Hindlimb muscle (tissue), 1 donor: ENCODE results near the gene TYMS. TPM values are rescaled to one million over a fixed set of nuclear protein-coding genes. Genes with fewer than 3 reads are reported as not detected.

ENCODE experiments used
- DNase-seq: peaks from one replicate; pipeline ENCODE4 v3.0.0-alpha.2; 2013
- polyA plus RNA-seq: library from polyadenylated mRNA; unstranded; fragments of 120-200 nt; gene quantifications from one replicate; pipeline ENCODE4 v1.2.1, GENCODE V29; 2013; ENCODE audit not compliant: insufficient read length

Gene TYMS
- polyA plus RNA-seq, 1 donor = 45.0 TPM

DNA sequence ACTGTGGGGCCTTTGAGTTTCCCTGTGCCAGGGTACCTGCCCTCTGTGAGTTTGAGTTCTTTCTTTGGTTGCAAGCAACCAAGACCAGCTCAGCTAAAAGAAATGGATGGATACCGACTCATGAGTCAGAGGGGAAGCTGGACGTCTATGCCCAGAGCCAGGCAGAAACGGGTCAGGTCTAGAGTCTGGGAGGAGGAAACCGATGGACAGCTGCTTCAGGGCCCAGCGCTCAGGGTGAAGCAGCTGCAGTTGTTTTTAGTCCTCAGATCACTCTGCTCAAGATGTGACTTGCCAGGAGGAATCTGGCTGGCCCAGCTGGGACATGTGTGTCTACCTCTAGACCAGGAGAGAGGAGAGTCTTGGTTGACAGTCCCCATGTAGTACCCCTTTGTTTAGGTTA lies 10.1 kb upstream of the TYMS start:
- DNase-seq = no peak

DNA sequence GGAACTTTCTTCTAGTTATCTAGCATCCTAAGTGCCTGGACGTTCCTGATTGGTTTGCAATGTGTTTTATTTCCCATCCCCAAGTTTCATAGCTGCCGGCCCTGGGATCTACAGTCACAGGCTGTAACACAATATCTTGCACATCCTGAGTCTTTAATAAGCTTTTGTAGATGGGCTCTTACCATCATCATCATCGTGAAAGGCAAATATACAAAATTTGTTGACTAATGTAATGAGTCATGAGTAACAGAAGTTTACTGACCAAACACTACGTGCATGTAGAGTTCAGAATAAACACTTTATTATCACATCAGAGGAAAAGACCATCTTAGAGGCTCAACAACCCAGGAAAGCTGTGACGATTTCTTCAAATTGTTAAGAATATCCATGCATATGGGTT lies 8.1 kb upstream of the TYMS start:
- DNase-seq = no peak

DNA sequence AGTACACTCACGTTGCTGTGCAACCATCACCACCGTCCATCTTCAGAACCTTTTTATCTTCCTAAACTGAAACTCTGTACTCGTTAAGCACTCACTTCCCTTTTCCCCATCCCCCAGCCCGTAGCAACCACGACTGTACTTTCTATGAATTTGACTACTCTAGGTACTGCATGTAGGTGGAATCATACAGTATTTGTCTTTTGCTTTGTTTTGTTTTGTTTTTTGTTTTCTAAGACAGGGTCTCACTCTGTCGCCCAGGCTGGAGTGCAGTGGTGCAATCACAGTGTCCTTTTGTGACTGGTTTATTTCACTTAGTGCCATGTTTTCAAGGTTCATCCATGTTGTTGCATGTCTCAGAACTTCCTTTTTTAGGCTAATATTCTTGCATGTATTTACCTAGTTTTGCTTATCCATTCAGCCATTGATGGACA lies 7.0 kb upstream of the TYMS start:
- DNase-seq = no peak

DNA sequence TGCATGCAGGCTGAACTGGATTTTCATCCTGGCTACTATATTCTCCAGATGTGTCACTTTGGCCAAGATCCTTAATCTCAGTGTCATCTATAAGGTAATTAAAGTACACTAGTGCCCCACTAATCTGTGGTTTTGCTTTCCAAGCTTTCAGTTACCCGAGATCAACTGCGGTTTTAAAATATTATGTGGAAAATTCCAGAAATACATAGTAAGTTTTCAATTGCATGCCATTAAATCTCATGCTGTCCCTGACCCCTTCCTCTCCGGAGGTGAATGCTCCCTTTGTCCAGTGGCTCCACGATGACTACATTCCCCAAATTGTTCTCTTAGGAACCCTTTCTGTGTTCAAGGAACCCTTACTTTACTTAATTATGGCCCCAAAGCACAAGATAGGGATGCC lies 5.3 kb upstream of the TYMS start:
- DNase-seq = no peak

DNA sequence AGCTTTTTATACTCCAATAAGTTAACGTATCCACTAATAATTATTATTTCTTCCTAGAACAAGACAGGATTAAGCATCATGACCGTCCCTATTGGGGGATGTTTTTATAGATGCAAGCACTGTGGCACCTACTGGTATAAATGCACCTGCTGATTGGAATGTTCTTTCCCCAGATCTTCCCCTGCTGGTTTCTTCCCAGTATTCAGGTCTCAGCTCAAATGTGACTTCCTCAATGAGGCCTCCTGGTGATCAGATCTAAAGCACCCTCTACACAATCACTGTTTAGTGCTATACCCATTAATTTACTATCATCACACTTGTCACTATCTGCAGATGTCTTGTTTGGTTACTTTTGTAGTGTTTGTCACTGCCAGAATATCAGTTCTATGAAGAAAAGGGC lies 3.9 kb upstream of the TYMS start:
- no peak for DNase-seq

DNA sequence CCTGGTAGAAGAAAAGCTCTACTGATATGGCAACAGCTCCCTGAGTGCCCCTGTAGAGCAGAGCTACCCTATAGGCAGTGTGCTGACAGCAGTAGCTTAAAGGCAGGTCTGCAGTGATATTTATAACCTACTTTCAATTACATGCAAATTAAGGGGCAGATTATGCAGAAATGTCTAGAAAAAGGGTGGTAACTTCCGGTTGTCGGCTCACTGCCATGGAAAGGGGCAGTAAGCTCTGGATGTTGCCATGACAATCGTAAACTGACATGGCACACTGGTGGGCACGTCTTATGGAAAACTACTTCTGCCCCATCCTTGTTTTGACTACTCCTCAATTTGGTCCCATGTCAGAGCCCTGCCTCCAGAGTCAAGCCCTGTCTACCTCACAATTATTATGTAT lies 2.9 kb upstream of the TYMS start:
- no peak for DNase-seq

DNA sequence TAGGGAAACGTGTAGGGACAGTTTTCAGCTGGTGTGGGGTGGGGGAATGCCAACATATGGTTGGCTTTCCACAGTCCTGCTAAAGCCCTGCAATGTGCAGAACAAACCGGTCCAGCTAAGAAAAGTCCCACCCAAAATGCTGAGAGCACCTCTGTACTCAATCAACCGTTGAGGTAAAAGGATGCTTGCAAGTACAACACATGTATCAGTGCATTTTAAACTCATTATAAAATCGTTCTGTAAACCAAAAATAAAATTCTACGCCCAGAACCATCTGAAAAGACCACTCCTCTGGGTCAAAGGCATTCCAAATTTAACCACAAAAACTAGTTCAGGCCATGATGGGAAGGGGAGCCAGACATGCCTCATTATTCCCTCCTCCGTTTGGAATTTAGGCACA lies 2.0 kb upstream of the TYMS start:
- no peak for DNase-seq

DNA sequence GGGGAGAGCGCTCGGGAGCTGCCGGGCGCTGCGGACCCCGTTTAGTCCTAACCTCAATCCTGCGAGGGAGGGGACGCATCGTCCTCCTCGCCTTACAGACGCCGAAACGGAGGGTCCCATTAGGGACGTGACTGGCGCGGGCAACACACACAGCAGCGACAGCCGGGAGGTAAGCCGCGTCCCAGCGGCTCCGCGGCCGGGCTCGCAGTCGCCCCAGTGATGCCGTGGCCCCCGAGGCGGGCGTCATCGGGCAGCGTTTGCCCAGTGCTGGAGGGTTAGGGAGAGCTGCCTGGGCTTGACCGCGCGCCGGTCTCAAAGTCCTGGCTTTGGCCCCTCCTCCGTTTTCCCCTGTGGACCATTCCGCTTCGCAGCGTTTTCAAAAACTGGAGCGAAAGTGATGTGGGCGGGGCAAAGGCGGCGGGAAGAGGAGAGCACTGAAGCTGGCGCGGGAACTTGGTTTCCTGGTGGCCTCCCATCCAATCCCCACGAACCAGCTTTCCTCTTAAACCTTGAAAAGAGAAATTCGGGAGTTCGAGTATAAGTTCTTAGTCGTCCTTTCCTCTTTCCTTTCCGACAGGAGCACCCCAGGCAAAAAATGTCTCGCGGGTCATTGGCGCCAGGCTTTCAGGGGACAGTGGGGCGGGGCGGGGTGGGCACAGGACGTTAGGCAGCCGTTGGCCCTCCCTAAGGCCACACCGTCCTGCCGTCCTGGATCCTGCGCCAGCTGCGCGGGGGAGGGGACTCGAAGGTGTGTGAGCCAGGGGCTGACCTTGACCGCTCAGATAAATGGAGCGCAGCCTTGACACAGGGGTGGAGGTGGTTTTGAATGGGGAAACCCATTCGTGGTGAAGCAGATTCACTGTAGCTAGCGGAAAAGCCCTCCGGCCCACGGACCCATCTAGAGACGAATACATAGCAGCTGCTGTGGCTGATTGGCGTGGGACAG lies 821 bp downstream of the TYMS start:
- DNase-seq = peak; percentile 93

DNA sequence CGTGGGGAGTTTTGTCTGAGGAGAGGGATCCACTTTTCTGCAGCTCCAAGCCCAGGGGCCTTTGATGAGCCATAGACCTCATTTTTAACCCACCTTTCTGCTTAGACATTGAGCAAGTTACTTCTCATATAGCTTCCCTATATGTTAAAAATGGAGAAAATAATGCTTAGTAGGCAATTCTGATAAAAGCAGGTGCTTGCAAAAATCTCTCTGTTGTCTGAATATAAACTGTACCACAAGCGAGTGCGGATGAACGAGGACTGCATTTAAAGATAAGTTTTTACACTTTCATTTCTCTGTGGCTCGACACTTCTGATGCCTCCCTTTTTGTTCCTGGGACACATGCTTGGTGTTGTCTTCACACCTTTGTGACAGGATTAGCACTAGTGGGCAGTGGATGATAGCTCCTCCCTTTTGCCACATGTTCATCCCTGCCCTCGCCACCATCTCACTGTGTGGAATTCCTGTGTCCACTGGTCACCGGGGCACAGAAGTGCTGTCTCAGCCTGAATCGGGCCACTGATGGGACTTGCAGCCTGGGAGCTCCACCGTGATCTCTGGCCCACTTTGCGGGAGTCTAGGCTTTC lies 1.6 kb downstream of the TYMS start:
- DNase-seq = no peak

DNA sequence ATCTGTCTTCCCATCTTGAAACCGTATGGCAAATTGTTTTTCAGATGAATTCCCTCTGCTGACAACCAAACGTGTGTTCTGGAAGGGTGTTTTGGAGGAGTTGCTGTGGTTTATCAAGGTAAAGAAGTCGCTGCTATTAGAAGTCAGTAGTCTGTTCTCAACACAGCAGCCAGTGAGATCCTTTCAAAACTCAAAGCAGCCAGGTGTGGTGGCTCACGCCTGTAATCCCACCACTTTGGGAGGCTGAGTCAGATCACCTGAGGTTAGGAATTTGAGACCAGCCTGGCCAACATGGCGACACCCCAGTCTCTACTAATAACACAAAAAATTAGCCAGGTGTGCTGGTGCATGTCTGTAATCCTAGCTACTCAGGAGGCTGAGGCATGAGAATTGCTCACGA lies 2.1 kb downstream of the TYMS start:
- DNase-seq = no peak

DNA sequence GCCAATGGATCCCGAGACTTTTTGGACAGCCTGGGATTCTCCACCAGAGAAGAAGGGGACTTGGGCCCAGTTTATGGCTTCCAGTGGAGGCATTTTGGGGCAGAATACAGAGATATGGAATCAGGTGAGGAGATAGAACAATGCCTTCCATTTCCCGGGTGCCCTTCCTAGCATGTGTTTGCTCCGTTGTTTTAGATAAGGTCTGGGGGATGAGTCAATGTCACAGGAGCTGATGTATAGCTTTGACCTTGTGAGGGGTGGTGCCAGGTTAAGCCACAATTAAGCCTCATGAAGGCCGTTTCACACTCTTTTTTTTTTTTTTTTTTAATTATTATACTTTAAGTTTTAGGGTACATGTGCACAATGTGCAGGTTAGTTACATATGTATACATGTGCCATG lies 4.7 kb downstream of the TYMS start:
- no peak for DNase-seq

DNA sequence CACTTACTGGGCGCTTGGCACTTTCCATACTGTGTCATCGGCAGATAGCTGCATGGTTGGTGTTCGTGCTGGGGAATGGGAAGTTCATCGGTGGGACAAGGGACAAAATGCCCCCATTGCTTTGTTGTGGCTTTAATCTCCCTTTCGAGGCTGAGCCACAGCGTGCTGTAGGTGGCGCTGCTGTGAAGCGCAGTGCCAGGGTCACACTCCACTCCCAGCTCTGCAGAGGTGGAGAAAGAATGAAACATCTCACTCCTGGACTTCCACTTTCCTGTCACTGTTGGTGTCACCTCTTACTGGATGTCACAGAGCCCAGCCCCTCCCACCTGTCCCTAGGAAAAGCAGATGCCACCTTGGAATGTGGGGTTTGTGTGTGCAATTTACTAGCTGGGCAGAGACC lies 8.7 kb downstream of the TYMS start:
- no peak for DNase-seq

DNA sequence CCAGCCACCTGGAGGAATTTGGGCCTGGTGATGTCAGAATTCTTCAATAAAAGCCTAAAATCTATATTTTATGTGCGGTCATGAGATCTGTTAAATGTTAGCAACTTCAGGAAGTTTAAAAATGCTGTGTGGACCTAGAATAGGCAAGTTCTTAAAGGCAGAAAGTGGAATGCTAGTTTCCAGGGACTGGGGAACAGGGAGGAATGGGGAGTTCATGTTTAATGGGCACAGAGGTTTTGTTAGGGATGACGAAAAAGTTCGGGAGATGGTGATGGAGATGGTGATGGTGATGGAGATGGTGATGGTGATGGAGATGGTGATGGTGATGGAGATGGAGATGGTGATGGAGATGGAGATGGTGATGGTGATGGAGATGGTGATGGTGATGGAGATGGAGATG lies 9.2 kb downstream of the TYMS start:
- DNase-seq = no peak

DNA sequence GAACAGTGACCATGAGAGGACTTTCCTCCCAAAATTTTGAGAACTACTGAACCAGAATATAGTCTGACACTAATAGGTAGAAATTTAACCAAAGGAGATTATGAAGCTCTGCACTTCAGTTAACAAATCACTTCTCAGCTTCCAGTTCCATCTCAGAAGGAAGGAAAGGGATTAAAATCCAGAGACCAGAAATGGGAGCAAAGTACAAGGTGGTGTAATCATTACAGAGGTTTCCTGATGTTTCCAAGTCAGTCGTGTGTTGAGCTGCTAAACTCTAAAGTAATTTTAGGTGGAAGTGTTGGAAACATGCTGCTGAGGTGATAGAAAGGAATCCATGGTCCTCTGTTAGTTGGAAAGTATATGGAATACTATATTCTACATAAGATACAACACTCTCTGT lies 10.8 kb downstream of the TYMS start:
- DNase-seq = no peak

DNA sequence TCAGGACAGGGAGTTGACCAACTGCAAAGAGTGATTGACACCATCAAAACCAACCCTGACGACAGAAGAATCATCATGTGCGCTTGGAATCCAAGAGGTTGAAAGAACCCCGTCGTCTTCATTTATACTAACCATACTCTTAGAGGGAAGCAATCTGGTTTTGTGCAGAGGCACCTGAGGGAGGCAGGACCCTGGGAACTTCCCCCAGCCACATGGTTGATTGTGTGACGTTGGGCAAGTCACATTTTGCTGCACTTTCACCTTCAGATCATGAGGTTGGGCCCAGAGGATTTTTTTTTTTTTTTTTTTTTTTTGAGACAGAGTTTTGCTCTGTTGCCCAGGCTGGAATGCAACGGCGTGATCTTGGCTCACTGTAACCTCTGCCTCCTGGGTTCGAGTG lies 11.6 kb downstream of the TYMS start:
- no peak for DNase-seq

DNA sequence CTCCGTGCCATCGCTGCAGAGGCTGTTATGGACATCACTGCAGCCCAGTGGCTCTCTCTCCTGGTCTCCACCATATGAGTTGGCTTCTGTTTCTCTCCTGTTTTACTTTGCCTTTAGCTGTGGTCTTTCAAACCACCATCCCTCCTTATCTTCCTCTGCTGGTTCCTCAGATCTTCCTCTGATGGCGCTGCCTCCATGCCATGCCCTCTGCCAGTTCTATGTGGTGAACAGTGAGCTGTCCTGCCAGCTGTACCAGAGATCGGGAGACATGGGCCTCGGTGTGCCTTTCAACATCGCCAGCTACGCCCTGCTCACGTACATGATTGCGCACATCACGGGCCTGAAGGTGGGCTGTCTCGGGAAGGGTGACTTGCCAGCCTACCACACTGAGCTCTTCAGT lies 13.1 kb downstream of the TYMS start:
- no peak for DNase-seq

DNA sequence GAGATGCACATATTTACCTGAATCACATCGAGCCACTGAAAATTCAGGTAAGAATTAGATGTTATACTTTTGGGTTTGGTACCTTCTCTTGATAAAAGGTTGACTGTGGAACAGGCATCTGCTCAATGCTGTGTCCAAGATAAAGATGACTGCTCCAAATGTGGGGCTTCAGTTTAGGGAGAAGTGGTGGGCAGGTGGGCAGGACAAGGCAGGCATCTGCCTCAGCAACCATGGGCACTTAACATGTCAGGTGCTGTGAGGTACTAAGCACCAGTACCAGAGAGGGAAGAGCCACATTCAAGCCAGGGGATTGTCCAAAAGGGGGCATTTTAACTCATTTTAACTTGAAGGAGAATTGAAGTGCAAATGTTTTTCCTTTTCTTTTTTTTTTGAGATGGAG lies 14.0 kb downstream of the TYMS start:
- no peak for DNase-seq

DNA sequence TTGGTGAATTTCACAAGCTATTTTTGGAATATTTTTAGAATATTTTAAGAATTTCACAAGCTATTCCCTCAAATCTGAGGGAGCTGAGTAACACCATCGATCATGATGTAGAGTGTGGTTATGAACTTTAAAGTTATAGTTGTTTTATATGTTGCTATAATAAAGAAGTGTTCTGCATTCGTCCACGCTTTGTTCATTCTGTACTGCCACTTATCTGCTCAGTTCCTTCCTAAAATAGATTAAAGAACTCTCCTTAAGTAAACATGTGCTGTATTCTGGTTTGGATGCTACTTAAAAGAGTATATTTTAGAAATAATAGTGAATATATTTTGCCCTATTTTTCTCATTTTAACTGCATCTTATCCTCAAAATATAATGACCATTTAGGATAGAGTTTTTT lies 15.9 kb downstream of the TYMS start:
- no peak for DNase-seq

DNA sequence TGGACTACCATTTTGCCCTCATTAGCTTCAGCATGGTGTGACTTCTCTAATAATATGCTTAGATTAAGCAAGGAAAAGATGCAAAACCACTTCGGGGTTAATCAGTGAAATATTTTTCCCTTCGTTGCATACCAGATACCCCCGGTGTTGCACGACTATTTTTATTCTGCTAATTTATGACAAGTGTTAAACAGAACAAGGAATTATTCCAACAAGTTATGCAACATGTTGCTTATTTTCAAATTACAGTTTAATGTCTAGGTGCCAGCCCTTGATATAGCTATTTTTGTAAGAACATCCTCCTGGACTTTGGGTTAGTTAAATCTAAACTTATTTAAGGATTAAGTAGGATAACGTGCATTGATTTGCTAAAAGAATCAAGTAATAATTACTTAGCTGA lies 16.3 kb downstream of the TYMS start:
- DNase-seq = no peak

DNA sequence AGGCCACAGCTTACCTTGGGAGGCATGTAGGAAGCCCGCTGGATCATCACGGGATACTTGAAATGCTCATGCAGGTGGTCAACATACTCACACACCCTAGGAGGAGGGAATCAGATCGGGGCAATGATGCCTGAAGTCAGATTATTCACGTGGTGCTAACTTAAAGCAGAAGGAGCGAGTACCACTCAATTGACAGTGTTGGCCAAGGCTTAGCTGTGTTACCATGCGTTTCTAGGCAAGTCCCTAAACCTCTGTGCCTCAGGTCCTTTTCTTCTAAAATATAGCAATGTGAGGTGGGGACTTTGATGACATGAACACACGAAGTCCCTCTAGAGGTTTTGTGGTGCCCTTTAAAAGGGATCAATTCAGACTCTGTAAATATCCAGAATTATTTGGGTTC lies 17.9 kb downstream of the TYMS start:
- no peak for DNase-seq

DNA sequence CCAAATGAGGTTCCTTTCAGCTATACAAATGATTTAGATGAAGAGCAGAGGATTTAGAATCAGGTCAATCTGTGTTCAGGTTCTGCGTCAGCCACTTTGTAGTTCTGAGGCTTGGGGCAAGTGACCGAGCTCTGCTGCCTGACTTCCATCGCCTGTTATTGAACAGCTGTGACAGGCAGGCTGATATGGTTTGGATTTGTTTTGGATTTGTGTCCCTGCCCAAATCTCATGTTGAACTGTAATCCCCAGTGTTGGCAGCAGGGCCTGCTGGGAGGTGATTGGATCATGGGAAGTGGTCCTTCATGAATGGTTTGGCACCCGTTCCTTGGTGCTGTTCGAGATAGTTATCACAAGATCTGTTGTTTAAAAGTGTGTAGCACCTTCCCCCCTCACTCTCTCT lies 18.6 kb downstream of the TYMS start:
- DNase-seq = no peak

DNA sequence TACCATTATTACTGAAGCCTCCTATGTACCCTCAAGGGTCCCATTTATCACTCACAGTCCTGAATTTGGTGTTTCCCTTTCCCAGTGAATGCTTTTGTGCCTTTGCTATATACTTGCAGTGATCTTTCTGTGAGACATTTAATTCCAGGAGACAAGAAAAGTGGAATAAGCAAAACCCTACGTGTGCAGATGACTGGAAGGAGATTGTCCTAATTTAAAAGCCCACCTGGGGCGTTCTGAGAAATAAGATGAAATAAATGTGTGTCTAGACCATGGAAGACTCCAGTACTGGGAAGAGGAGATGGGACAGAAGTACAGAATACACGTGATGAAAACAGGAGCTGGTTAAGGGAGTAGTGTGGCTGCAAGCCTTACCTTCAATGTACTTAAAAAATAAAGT lies 19.3 kb downstream of the TYMS start:
- no peak for DNase-seq

DNA sequence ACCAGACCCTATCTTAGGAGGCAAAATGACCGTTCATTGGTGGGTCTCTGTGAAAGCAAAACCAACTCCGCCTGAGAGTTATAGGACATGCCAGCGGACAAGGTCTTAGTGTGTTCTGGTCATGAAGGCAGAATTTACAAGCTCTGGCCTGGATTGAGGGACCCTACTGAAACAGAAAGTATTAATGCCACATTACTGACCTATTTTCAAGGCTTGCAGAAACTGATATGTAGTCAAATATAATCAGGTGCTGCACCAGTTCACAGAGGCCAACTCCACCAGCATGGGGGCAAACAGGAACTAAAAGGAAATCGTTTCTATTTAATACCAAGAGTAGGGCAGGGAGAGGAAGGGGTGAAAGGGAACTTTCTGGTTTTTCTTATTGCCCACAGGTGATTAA lies 19.7 kb downstream of the TYMS start:
- no peak for DNase-seq

DNA sequence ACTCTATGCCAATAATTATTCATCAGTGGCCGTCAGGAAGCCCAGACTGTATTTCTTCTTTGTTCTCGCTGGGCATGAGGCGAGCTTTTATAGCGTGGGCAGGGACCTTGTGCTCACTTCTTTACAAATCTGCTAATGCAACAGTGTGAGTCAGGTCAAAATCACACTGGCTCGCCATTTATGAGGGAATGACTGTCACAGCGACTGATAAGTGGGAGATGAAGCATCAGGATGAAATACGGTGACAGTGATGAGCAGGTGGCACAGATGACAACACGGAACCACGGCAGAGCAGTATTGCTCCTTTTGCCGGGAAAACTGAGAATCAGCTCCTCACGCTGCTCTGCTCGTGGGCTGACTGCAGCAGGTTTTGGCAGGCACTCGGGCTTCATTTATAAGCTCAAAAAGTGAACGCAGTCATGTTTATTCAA lies 20.5 kb downstream of the TYMS start:
- no peak for DNase-seq
